ENCODE results near the gene TNKS2.
"Not testable (repeated sequence)": the region's sequence is repeated elsewhere in the genome, so short reads cannot be mapped to it uniquely, and the experiment has no call there.

Gene TNKS2

GRCh38 chr10:91803386-91804125 lies 5.3 kb downstream of the TNKS2 start:
- Histone ChIP-seq H3K79me1 (replicated peaks; ENCODE audit: low read length, poor library complexity, severe bottlenecking) (peaks cover 2% of the 10 kb centered on the region), H3K18ac (ENCODE audit: low read depth in 1 of 2, low read length in 2 of 2) (no peak overlapping the region), H2BK12ac (ENCODE audit: low read length in 2 of 2) (no peak overlapping the region), H3K9ac (ENCODE audit: low read length) (no peak overlapping the region), H3K14ac (ENCODE audit: low read length in 2 of 2) (no peak overlapping the region), H3K9me3 (ENCODE audit: control insufficient read depth, low read length) (no peaks in the 10 kb centered on the region), H3K4ac (ENCODE audit: low read depth in 1 of 2, low read length in 2 of 2) (no peak overlapping the region), H3K36me3 (ENCODE audit: control insufficient read depth in 1 of 2, insufficient read depth in 2 of 2, low read depth in 1 of 2, low read length in 2 of 2) (peaks cover 4 to 33% of the 10 kb centered on the region in 2 experiments), H3K27ac (ENCODE audit: low read length, poor library complexity, severe bottlenecking) (no peak overlapping the region), H3K23ac (ENCODE audit: low read length in 2 of 2) (no peak overlapping the region), H2BK5ac (ENCODE audit: low read depth, low read length, poor library complexity, severe bottlenecking) (no peak overlapping the region), H3K4me2 (ENCODE audit: low read length, poor library complexity, severe bottlenecking) (no peak overlapping the region), H2BK120ac (ENCODE audit: low read depth, low read length) (no peak overlapping the region), H4K8ac (ENCODE audit: low read length) (no peak overlapping the region), H3K4me1 (ENCODE audit: control insufficient read depth, insufficient read depth, low read depth, low read length) (no peaks in the 10 kb centered on the region), H3K4me3 (ENCODE audit: insufficient read depth in 1 of 2, low read depth in 1 of 2, low read length in 2 of 2) (no peak overlapping the region), H2BK15ac (ENCODE audit: low read depth, poor library complexity, severe bottlenecking) (no peak overlapping the region), H2AFZ (ENCODE audit: low read depth, low read length) (no peak overlapping the region), H3K27me3 (ENCODE audit: control insufficient read depth in 1 of 2, insufficient read depth in 1 of 2, low read length in 2 of 2) (no peaks in the 10 kb centered on the region), H4K91ac (ENCODE audit: low read length) (no peak overlapping the region), H2AK5ac (ENCODE audit: low read length, severe bottlenecking) (no peak overlapping the region)
- DNase-seq = no peak
- 95% methylated on average over 3 of the region's 3 CpGs for WGBS

GRCh38 chr10:91804126-91804510 lies 5.9 kb downstream of the TNKS2 start:
- H3K79me1 ChIP-seq (replicated peaks; ENCODE audit: low read length, poor library complexity, severe bottlenecking) = peaks cover 3% of the 10 kb centered on the region
- peaks cover 4 to 33% of the 10 kb centered on the region in 2 experiments for H3K36me3 ChIP-seq (ENCODE audit: control insufficient read depth in 1 of 2, insufficient read depth in 2 of 2, low read depth in 1 of 2, low read length in 2 of 2)
- H3K27ac ChIP-seq (ENCODE audit: low read length, poor library complexity, severe bottlenecking) = no peak overlapping the region
- H2AFZ ChIP-seq (ENCODE audit: low read depth, low read length) = no peak overlapping the region
- H4K91ac ChIP-seq (ENCODE audit: low read length) = no peak overlapping the region
- H2BK120ac ChIP-seq (ENCODE audit: low read depth, low read length) = no peak overlapping the region
- H3K4me3 ChIP-seq (ENCODE audit: insufficient read depth in 1 of 2, low read depth in 1 of 2, low read length in 2 of 2) = no peak overlapping the region
- H2BK5ac ChIP-seq (ENCODE audit: low read depth, low read length, poor library complexity, severe bottlenecking) = no peak overlapping the region
- no peak overlapping the region for H3K4me2 ChIP-seq (ENCODE audit: low read length, poor library complexity, severe bottlenecking)
- H3K4me1 ChIP-seq (ENCODE audit: control insufficient read depth, insufficient read depth, low read depth, low read length) = no peaks in the 10 kb centered on the region
- DNase-seq = no peak
- H3K4ac ChIP-seq (ENCODE audit: low read depth in 1 of 2, low read length in 2 of 2) = no peak overlapping the region
- H3K9me3 ChIP-seq (ENCODE audit: control insufficient read depth, low read length) = no peaks in the 10 kb centered on the region
- no peak overlapping the region for H3K23ac ChIP-seq (ENCODE audit: low read length in 2 of 2)
- no peak overlapping the region for H2AK5ac ChIP-seq (ENCODE audit: low read length, severe bottlenecking)
- no peaks in the 10 kb centered on the region for H3K27me3 ChIP-seq (ENCODE audit: control insufficient read depth in 1 of 2, insufficient read depth in 1 of 2, low read length in 2 of 2)
- H2BK12ac ChIP-seq (ENCODE audit: low read length in 2 of 2) = no peak overlapping the region
- H3K14ac ChIP-seq (ENCODE audit: low read length in 2 of 2) = no peak overlapping the region
- H3K9ac ChIP-seq (ENCODE audit: low read length) = no peak overlapping the region
- no peak overlapping the region for H4K8ac ChIP-seq (ENCODE audit: low read length)
- H2BK15ac ChIP-seq (ENCODE audit: low read depth, poor library complexity, severe bottlenecking) = no peak overlapping the region
- no peak overlapping the region for H3K18ac ChIP-seq (ENCODE audit: low read depth in 1 of 2, low read length in 2 of 2)

GRCh38 chr10:91805110-91805838 lies 7.0 kb downstream of the TNKS2 start:
- H3K27ac ChIP-seq (ENCODE audit: low read length, poor library complexity, severe bottlenecking) = no peak overlapping the region
- H2AK5ac ChIP-seq (ENCODE audit: low read length, severe bottlenecking) = no peak overlapping the region
- no peaks in the 10 kb centered on the region for H3K27me3 ChIP-seq (ENCODE audit: control insufficient read depth in 1 of 2, insufficient read depth in 1 of 2, low read length in 2 of 2)
- no peak overlapping the region for H3K18ac ChIP-seq (ENCODE audit: low read depth in 1 of 2, low read length in 2 of 2)
- no peak overlapping the region for H2BK15ac ChIP-seq (ENCODE audit: low read depth, poor library complexity, severe bottlenecking)
- H3K79me1 ChIP-seq (replicated peaks; ENCODE audit: low read length, poor library complexity, severe bottlenecking) = peaks cover 4% of the 10 kb centered on the region
- no peak for DNase-seq
- H3K4ac ChIP-seq (ENCODE audit: low read depth in 1 of 2, low read length in 2 of 2) = no peak overlapping the region
- no peak overlapping the region for H2BK120ac ChIP-seq (ENCODE audit: low read depth, low read length)
- H3K4me3 ChIP-seq (ENCODE audit: insufficient read depth in 1 of 2, low read depth in 1 of 2, low read length in 2 of 2) = no peak overlapping the region
- no peak overlapping the region for H2BK5ac ChIP-seq (ENCODE audit: low read depth, low read length, poor library complexity, severe bottlenecking)
- H4K91ac ChIP-seq (ENCODE audit: low read length) = no peak overlapping the region
- H2BK12ac ChIP-seq (ENCODE audit: low read length in 2 of 2) = no peak overlapping the region
- no peak overlapping the region for H3K4me2 ChIP-seq (ENCODE audit: low read length, poor library complexity, severe bottlenecking)
- H3K36me3 ChIP-seq (ENCODE audit: control insufficient read depth in 1 of 2, insufficient read depth in 2 of 2, low read depth in 1 of 2, low read length in 2 of 2) = peaks cover 4 to 33% of the 10 kb centered on the region in 2 experiments
- no peak overlapping the region for H3K9ac ChIP-seq (ENCODE audit: low read length)
- no peaks in the 10 kb centered on the region for H3K4me1 ChIP-seq (ENCODE audit: control insufficient read depth, insufficient read depth, low read depth, low read length)
- no peak overlapping the region for H2AFZ ChIP-seq (ENCODE audit: low read depth, low read length)
- no peak overlapping the region for H3K14ac ChIP-seq (ENCODE audit: low read length in 2 of 2)
- no peak overlapping the region for H3K23ac ChIP-seq (ENCODE audit: low read length in 2 of 2)
- no peaks in the 10 kb centered on the region for H3K9me3 ChIP-seq (ENCODE audit: control insufficient read depth, low read length)
- WGBS = 96% methylated on average over 2 of the region's 2 CpGs
- H4K8ac ChIP-seq (ENCODE audit: low read length) = no peak overlapping the region

- H2BK15ac ChIP-seq (ENCODE audit: low read depth, poor library complexity, severe bottlenecking); H3K4me2 ChIP-seq (ENCODE audit: low read length, poor library complexity, severe bottlenecking); H3K4ac ChIP-seq (ENCODE audit: low read depth in 1 of 2, low read length in 2 of 2); H3K9me3 ChIP-seq (ENCODE audit: control insufficient read depth, low read length); H3K9ac ChIP-seq (ENCODE audit: low read length); H2AK5ac ChIP-seq (ENCODE audit: low read length, severe bottlenecking); H3K79me1 ChIP-seq (replicated peaks; ENCODE audit: low read length, poor library complexity, severe bottlenecking); H4K91ac ChIP-seq (ENCODE audit: low read length); H4K8ac ChIP-seq (ENCODE audit: low read length); H3K23ac ChIP-seq (ENCODE audit: low read length in 2 of 2); H3K18ac ChIP-seq (ENCODE audit: low read depth in 1 of 2, low read length in 2 of 2); H2BK12ac ChIP-seq (ENCODE audit: low read length in 2 of 2); H2BK120ac ChIP-seq (ENCODE audit: low read depth, low read length); H3K4me1 ChIP-seq (ENCODE audit: control insufficient read depth, insufficient read depth, low read depth, low read length); H3K27ac ChIP-seq (ENCODE audit: low read length, poor library complexity, severe bottlenecking); H3K27me3 ChIP-seq (ENCODE audit: control insufficient read depth in 1 of 2, insufficient read depth in 1 of 2, low read length in 2 of 2); H3K4me3 ChIP-seq (ENCODE audit: insufficient read depth in 1 of 2, low read depth in 1 of 2, low read length in 2 of 2); H2AFZ ChIP-seq (ENCODE audit: low read depth, low read length); DNase-seq; H3K14ac ChIP-seq (ENCODE audit: low read length in 2 of 2); H2BK5ac ChIP-seq (ENCODE audit: low read depth, low read length, poor library complexity, severe bottlenecking): not testable (repeated sequence)
- H3K36me3 ChIP-seq (ENCODE audit: control insufficient read depth in 1 of 2, insufficient read depth in 2 of 2, low read depth in 1 of 2, low read length in 2 of 2) = peaks cover 4 to 34% of the 10 kb centered on the region in 2 experiments
- 98% methylated on average over 7 of the region's 14 CpGs for WGBS
These were observed 9.0 kb downstream of the TNKS2 start for GRCh38 chr10:91807264-91807663.

All from mesenchymal stem cell (in vitro differentiated cells and primary cell).